DND-41 (cell line): ENCODE measurements around the gene BIRC3.
"Not testable (repeated sequence)": the region's sequence is repeated elsewhere in the genome, so short reads cannot be mapped to it uniquely, and the experiment has no call there.

Experiments
- ATAC-seq: fragments of 200-7000 bp; cut with Tn5 transposase; 3 replicates; pipeline ENCODE4 v1.9.1; 2021; ENCODE audit warnings: low read depth; ENCODE audit not compliant: insufficient read depth
- DNase-seq: peaks from one replicate; pipeline ENCODE4 v3.0.0-alpha.2; 2020
- H2AFZ ChIP-seq: 2 replicates; pipeline ENCODE4 v1.6.0; 2012; ENCODE audit warnings: low read depth, low read length
- H3K27ac ChIP-seq: 2 replicates; pipeline ENCODE4 v1.5.1; 2012; ENCODE audit warnings: low read length, inconsistent platforms
- H3K27me3 ChIP-seq: fragments of 200-600 bp; sonication (generic); 2 replicates; pipeline ENCODE4 v1.6.0; 2012; ENCODE audit warnings: low read length, mild to moderate bottlenecking, inconsistent platforms; ENCODE audit not compliant: insufficient read depth, poor library complexity
- H3K36me3 ChIP-seq: 2 replicates; pipeline ENCODE4 v1.5.1; 2012; ENCODE audit warnings: low read length, inconsistent platforms; ENCODE audit not compliant: insufficient read depth
- H3K4me1 ChIP-seq: 2 replicates; pipeline ENCODE4 v1.5.1; 2012; ENCODE audit warnings: mild to moderate bottlenecking, low read length; ENCODE audit not compliant: insufficient read depth
- H3K4me2 ChIP-seq: 2 replicates; pipeline ENCODE4 v1.6.0; 2012; ENCODE audit warnings: mild to moderate bottlenecking, moderate library complexity, low read length, inconsistent platforms; ENCODE audit not compliant: insufficient read depth
- H3K4me3 ChIP-seq, 2 experiments: fragments of 200-600 bp in 1 of 2; shearing (Covaris generic) in 1 of 2; 2 replicates each; pipeline ENCODE4 v1.5.1; 2012 to 2016; ENCODE audit warnings: inconsistent platforms in 2 of 2, low read length in 2 of 2, mild to moderate bottlenecking in 2 of 2, low read depth in 1 of 2, moderate library complexity in 1 of 2
- H3K79me2 ChIP-seq: 2 replicates; pipeline ENCODE4 v1.6.0; 2012; ENCODE audit warnings: low read length, inconsistent platforms; ENCODE audit not compliant: insufficient read depth
- H3K9ac ChIP-seq: 2 replicates; pipeline ENCODE4 v1.6.0; 2012; ENCODE audit warnings: low read depth, mild to moderate bottlenecking, inconsistent platforms, low read length, moderate library complexity
- H3K9me3 ChIP-seq: 2 replicates; pipeline ENCODE4 v1.5.1; 2012; ENCODE audit warnings: low read length, moderate library complexity, mild to moderate bottlenecking, inconsistent platforms; ENCODE audit not compliant: insufficient read depth, severe bottlenecking
- H4K20me1 ChIP-seq: 2 replicates; pipeline ENCODE4 v1.6.0; 2012; ENCODE audit warnings: low read length; ENCODE audit not compliant: insufficient read depth
- EZH2 ChIP-seq: IDR thresholded peaks from 3 replicates; pipeline ENCODE4 v1.6.1; 2012; ENCODE audit warnings: borderline replicate concordance, low read depth, mild to moderate bottlenecking, moderate library complexity, low read length, inconsistent platforms; ENCODE audit not compliant: severe bottlenecking
- TF ChIP-seq, protein P1 (sequence below): IDR thresholded peaks from 2 replicates; pipeline ENCODE4 v1.5.1; 2012; ENCODE audit warnings: borderline replicate concordance, low read length, moderate library complexity, mild to moderate bottlenecking; ENCODE audit not compliant: poor library complexity, severe bottlenecking; ENCODE audit errors: extremely low read depth

Gene BIRC3

DNA sequence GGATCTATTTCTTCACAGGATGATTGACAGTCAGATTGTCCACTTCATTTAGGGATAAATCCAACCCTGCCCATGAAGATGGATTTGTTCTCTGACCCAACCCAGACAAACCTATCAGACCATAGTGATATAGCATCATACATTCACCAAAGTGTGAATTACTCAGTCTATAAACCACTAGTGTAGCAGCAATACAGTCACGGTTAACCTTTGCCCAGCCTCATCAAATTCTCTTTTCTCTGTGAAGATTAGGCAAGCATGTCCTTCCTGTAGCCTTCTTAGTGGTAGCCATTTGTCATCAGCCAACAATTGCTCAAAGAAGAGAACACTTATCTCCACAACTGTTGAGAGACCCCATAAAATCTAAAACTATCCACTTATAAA lies 15.3 kb downstream of the BIRC3 start:
- H3K36me3 ChIP-seq: peaks cover 5% of the 10 kb centered on the region; the same call in 1 of the 2 replicates
- H3K4me2 ChIP-seq: no peak overlapping the region
- no peaks in the 10 kb centered on the region for H3K4me1 ChIP-seq
- no peaks in the 10 kb centered on the region for H3K79me2 ChIP-seq
- no peak for TF ChIP-seq EZH2
- TF ChIP-seq, protein P1, sequence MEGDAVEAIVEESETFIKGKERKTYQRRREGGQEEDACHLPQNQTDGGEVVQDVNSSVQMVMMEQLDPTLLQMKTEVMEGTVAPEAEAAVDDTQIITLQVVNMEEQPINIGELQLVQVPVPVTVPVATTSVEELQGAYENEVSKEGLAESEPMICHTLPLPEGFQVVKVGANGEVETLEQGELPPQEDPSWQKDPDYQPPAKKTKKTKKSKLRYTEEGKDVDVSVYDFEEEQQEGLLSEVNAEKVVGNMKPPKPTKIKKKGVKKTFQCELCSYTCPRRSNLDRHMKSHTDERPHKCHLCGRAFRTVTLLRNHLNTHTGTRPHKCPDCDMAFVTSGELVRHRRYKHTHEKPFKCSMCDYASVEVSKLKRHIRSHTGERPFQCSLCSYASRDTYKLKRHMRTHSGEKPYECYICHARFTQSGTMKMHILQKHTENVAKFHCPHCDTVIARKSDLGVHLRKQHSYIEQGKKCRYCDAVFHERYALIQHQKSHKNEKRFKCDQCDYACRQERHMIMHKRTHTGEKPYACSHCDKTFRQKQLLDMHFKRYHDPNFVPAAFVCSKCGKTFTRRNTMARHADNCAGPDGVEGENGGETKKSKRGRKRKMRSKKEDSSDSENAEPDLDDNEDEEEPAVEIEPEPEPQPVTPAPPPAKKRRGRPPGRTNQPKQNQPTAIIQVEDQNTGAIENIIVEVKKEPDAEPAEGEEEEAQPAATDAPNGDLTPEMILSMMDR: no peak
- no peak overlapping the region for H3K4me3 ChIP-seq
- no peaks in the 10 kb centered on the region for H3K27me3 ChIP-seq
- no peak overlapping the region for H3K27ac ChIP-seq
- H2AFZ ChIP-seq: no peak overlapping the region
- DNase-seq: no peak
- H3K9me3 ChIP-seq: no peaks in the 10 kb centered on the region
- no peak for ATAC-seq
- no peak overlapping the region for H3K9ac ChIP-seq
- no peaks in the 10 kb centered on the region for H4K20me1 ChIP-seq

DNA sequence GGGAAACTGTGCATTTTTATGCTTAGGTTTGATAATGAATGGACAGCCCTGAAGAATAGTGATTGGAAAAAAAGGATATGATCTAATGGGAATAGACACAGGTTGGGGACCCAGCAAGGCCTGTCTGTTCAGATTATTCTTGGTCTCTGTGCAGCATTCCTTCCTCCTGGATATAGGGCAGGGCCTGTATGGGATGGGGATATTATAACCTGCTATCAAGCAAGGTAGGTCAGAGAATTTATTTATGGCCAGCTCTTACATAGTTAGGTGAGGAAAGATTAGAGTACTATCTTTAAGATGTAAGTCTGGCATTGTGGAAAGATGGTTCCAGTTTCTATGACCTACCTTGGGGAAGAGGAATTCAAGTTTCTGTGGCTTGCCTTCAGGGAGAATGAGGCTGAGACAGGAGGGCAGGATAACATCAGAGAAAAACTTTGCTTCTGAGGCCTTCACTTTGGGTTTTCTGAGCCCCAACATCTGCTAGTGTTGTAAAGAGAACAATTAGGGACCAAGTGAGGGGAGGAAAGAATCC lies 21.3 kb downstream of the BIRC3 start:
- ATAC-seq: no peak
- DNase-seq: no peak

DNA sequence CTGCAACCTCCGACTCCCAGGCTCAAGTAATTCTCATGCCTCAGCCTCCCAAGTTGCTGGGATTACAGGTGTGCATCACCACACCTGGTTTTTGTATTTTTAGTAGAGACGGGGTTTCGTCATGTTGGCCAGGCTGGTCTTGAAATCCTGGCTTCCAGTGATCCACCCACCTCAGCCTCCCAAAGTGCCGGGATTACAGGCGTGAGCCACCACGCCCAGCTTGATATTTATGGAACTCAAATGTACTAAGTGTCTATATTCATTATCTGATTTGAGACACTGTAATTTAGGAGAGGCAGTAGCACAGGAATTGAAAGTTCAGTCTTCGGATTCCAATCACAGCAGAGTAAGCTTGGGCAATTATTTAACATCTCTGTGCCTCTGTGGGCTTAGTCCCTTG lies 24.0 kb downstream of the BIRC3 start:
- peak; percentile 13; the same call in 1 of the 3 replicates for ATAC-seq
- H2AFZ ChIP-seq: not testable (repeated sequence)

More for the DNA sequence above, 21.3 kb downstream of the BIRC3 start:
- H3K79me2 ChIP-seq: no peaks in the 10 kb centered on the region
- H3K36me3 ChIP-seq: no peaks in the 10 kb centered on the region
- no peak overlapping the region for H2AFZ ChIP-seq
- no peaks in the 10 kb centered on the region for H3K27me3 ChIP-seq
- no peak overlapping the region for H3K4me2 ChIP-seq
- 0 out of 2 replicates have a peak, but pooled peaks cover 2% of the 10 kb centered on the region for H3K4me1 ChIP-seq
- TF ChIP-seq, protein P1: no peak
- no peak for TF ChIP-seq EZH2
- no peak overlapping the region for H3K27ac ChIP-seq
- H3K9ac ChIP-seq: no peak overlapping the region
- no peaks in the 10 kb centered on the region for H3K9me3 ChIP-seq
- H4K20me1 ChIP-seq: no peaks in the 10 kb centered on the region
- H3K4me3 ChIP-seq: no peak overlapping the region

DNA sequence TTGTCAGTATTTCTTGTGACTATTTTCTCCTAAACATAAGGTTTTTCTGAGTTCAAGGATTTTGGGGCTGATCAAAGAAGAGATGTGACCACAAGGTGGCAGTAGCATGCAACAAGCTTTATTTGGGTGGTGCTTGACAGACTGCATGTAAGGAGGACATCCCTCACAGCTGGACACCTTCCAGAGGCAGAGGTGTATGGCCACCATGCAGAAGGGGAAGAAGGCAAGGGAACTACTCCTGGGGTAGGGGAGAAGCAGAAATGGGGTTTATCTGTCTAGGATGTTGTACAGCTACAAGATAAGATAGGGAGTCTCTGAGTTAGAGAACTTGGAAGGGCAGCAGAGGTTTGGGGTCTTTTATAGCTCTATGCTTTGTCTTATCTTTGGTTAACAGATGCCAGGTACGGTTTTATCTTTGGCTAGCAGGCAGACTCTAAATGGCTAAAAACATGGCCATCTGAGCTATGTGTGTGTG lies 24.6 kb downstream of the BIRC3 start:
- H2AFZ ChIP-seq: no peak overlapping the region
- peak; percentile 82 for ATAC-seq

More for the DNA sequence above, 24.0 kb downstream of the BIRC3 start:
- DNase-seq, H3K27ac ChIP-seq, H3K9ac ChIP-seq, H3K36me3 ChIP-seq, H3K4me2 ChIP-seq, H3K4me1 ChIP-seq, H3K79me2 ChIP-seq, H3K9me3 ChIP-seq, H4K20me1 ChIP-seq, H3K27me3 ChIP-seq, H3K4me3 ChIP-seq: not testable (repeated sequence)

More for the DNA sequence above, 24.6 kb downstream of the BIRC3 start:
- TF ChIP-seq, protein P1: peak; percentile 92
- no peak for TF ChIP-seq EZH2
- Histone ChIP-seq H4K20me1 (no peaks in the 10 kb centered on the region), H3K79me2 (peaks cover 10% of the 10 kb centered on the region), H3K9ac (no peak overlapping the region), H3K27me3 (no peaks in the 10 kb centered on the region), H3K4me3 (no peak overlapping the region), H3K27ac (no peak overlapping the region), H3K4me1 (peaks cover 11% of the 10 kb centered on the region), H3K4me2 (no peak overlapping the region), H3K9me3 (no peaks in the 10 kb centered on the region), H3K36me3 (no peaks in the 10 kb centered on the region)
- DNase-seq: peak; percentile 76
